Measurements from ENCODE around the gene PSME3IP1.

The PSME3IP1 gene

DNA sequence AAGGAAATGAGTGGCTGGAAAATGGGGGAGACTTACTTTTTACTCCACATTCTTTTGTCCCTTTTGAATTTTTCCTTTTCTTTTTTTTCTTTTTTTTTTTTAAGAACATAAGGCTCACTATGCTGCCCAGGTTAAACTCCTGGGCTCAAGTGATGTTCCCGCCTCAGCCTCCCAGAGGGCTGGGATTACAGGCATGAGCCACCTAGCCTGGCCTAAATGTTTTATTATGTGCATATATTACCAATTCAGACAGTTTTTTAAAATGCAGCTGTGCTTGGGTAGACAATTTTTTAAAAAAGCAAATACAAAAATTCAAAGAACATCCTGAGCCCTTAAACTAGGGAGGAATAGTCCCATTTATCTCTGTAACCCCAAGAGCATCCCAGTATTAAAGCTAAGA lies 28.3 kb downstream of the PSME3IP1 start:
- no peak overlapping the region for H3K9ac ChIP-seq (ENCODE audit: low read depth in 1 of 2, low read length in 2 of 2)
- no peaks in the 10 kb centered on the region for H3K9me3 ChIP-seq (ENCODE audit: control insufficient read depth in 1 of 2, low read length in 2 of 2)
- no peaks in the 10 kb centered on the region for H3K27me3 ChIP-seq (ENCODE audit: control insufficient read depth in 1 of 2, insufficient read depth in 2 of 2, low read length in 2 of 2)
- no peak overlapping the region for H3K4me3 ChIP-seq (ENCODE audit: low read depth in 1 of 2, low read length in 2 of 2)
- H3K27ac ChIP-seq (ENCODE audit: low read depth, low read length): no peak overlapping the region
- peaks cover 0 to 6% of the 10 kb centered on the region in 2 donors for H3K4me1 ChIP-seq (ENCODE audit: control insufficient read depth in 1 of 2, insufficient read depth in 2 of 2, low read length in 2 of 2)
- peaks cover 21 to 59% of the 10 kb centered on the region in 2 donors for H3K36me3 ChIP-seq (ENCODE audit: control insufficient read depth in 1 of 2, insufficient read depth in 2 of 2, low read length in 2 of 2)

- peaks cover 0 to 6% of the 10 kb centered on the region in 2 donors for H3K4me1 ChIP-seq (ENCODE audit: control insufficient read depth in 1 of 2, insufficient read depth in 2 of 2, low read length in 2 of 2)
- H3K36me3 ChIP-seq (ENCODE audit: control insufficient read depth in 1 of 2, insufficient read depth in 2 of 2, low read length in 2 of 2): peaks cover 18 to 67% of the 10 kb centered on the region in 2 donors
- no peak overlapping the region for H3K4me3 ChIP-seq (ENCODE audit: low read depth in 1 of 2, low read length in 2 of 2)
- no peaks in the 10 kb centered on the region for H3K27me3 ChIP-seq (ENCODE audit: control insufficient read depth in 1 of 2, insufficient read depth in 2 of 2, low read length in 2 of 2)
- H3K9ac ChIP-seq (ENCODE audit: low read depth in 1 of 2, low read length in 2 of 2): no peak overlapping the region
- no peaks in the 10 kb centered on the region for H3K9me3 ChIP-seq (ENCODE audit: control insufficient read depth in 1 of 2, low read length in 2 of 2)
- no peak overlapping the region for H3K27ac ChIP-seq (ENCODE audit: low read depth, low read length)
These were observed 29.5 kb downstream of the PSME3IP1 start for GRCh38 chr16:57156351-57156703.

- no peak overlapping the region for H3K27ac ChIP-seq (ENCODE audit: low read depth, low read length)
- H3K9ac ChIP-seq (ENCODE audit: low read depth in 1 of 2, low read length in 2 of 2): no peak overlapping the region
- H3K4me1 ChIP-seq (ENCODE audit: control insufficient read depth in 1 of 2, insufficient read depth in 2 of 2, low read length in 2 of 2): peaks cover 0 to 6% of the 10 kb centered on the region in 2 donors
- H3K36me3 ChIP-seq (ENCODE audit: control insufficient read depth in 1 of 2, insufficient read depth in 2 of 2, low read length in 2 of 2): peaks cover 18 to 68% of the 10 kb centered on the region in 2 donors
- H3K27me3 ChIP-seq (ENCODE audit: control insufficient read depth in 1 of 2, insufficient read depth in 2 of 2, low read length in 2 of 2): no peaks in the 10 kb centered on the region
- H3K9me3 ChIP-seq (ENCODE audit: control insufficient read depth in 1 of 2, low read length in 2 of 2): no peaks in the 10 kb centered on the region
- H3K4me3 ChIP-seq (ENCODE audit: low read depth in 1 of 2, low read length in 2 of 2): no peak overlapping the region
These were observed 30.0 kb downstream of the PSME3IP1 start for GRCh38 chr16:57155702-57156350.

GRCh38 chr16:57153841-57154240 lies 32.0 kb downstream of the PSME3IP1 start:
- Histone ChIP-seq H3K27ac (ENCODE audit: low read depth, low read length) (no peak overlapping the region), H3K4me3 (ENCODE audit: low read depth in 1 of 2, low read length in 2 of 2) (no peak overlapping the region), H3K36me3 (ENCODE audit: control insufficient read depth in 1 of 2, insufficient read depth in 2 of 2, low read length in 2 of 2) (peaks cover 18 to 60% of the 10 kb centered on the region in 2 donors), H3K4me1 (ENCODE audit: control insufficient read depth in 1 of 2, insufficient read depth in 2 of 2, low read length in 2 of 2) (peaks cover 0 to 6% of the 10 kb centered on the region in 2 donors), H3K9ac (ENCODE audit: low read depth in 1 of 2, low read length in 2 of 2) (no peak overlapping the region), H3K9me3 (ENCODE audit: control insufficient read depth in 1 of 2, low read length in 2 of 2) (no peaks in the 10 kb centered on the region), H3K27me3 (ENCODE audit: control insufficient read depth in 1 of 2, insufficient read depth in 2 of 2, low read length in 2 of 2) (no peaks in the 10 kb centered on the region)

GRCh38 chr16:57152096-57153093 lies 33.4 kb downstream of the PSME3IP1 start:
- Histone ChIP-seq H3K9ac (ENCODE audit: low read depth in 1 of 2, low read length in 2 of 2) (no peak overlapping the region), H3K27me3 (ENCODE audit: control insufficient read depth in 1 of 2, insufficient read depth in 2 of 2, low read length in 2 of 2) (no peaks in the 10 kb centered on the region), H3K4me1 (ENCODE audit: control insufficient read depth in 1 of 2, insufficient read depth in 2 of 2, low read length in 2 of 2) (peaks cover under 1 to 8% of the 10 kb centered on the region in 2 donors), H3K4me3 (ENCODE audit: low read depth in 1 of 2, low read length in 2 of 2) (no peak overlapping the region), H3K27ac (ENCODE audit: low read depth, low read length) (no peak overlapping the region), H3K9me3 (ENCODE audit: control insufficient read depth in 1 of 2, low read length in 2 of 2) (no peaks in the 10 kb centered on the region), H3K36me3 (ENCODE audit: control insufficient read depth in 1 of 2, insufficient read depth in 2 of 2, low read length in 2 of 2) (peaks cover 10 to 52% of the 10 kb centered on the region in 2 donors)

GRCh38 chr16:57151369-57151768 lies 34.5 kb downstream of the PSME3IP1 start:
- Histone ChIP-seq H3K9me3 (ENCODE audit: control insufficient read depth in 1 of 2, low read length in 2 of 2) (no peaks in the 10 kb centered on the region), H3K4me3 (ENCODE audit: low read depth in 1 of 2, low read length in 2 of 2) (no peak overlapping the region), H3K36me3 (ENCODE audit: control insufficient read depth in 1 of 2, insufficient read depth in 2 of 2, low read length in 2 of 2) (peaks cover 10 to 49% of the 10 kb centered on the region in 2 donors), H3K27ac (ENCODE audit: low read depth, low read length) (no peak overlapping the region), H3K4me1 (ENCODE audit: control insufficient read depth in 1 of 2, insufficient read depth in 2 of 2, low read length in 2 of 2) (peaks cover 4 to 9% of the 10 kb centered on the region in 2 donors), H3K9ac (ENCODE audit: low read depth in 1 of 2, low read length in 2 of 2) (no peak overlapping the region), H3K27me3 (ENCODE audit: control insufficient read depth in 1 of 2, insufficient read depth in 2 of 2, low read length in 2 of 2) (no peaks in the 10 kb centered on the region)

- Histone ChIP-seq H3K4me3 (ENCODE audit: low read depth in 1 of 2, low read length in 2 of 2) (no peak overlapping the region), H3K36me3 (ENCODE audit: control insufficient read depth in 1 of 2, insufficient read depth in 2 of 2, low read length in 2 of 2) (peaks cover 10 to 45% of the 10 kb centered on the region in 2 donors), H3K9ac (ENCODE audit: low read depth in 1 of 2, low read length in 2 of 2) (no peak overlapping the region), H3K9me3 (ENCODE audit: control insufficient read depth in 1 of 2, low read length in 2 of 2) (no peaks in the 10 kb centered on the region), H3K27me3 (ENCODE audit: control insufficient read depth in 1 of 2, insufficient read depth in 2 of 2, low read length in 2 of 2) (no peaks in the 10 kb centered on the region), H3K27ac (ENCODE audit: low read depth, low read length) (no peak overlapping the region), H3K4me1 (ENCODE audit: control insufficient read depth in 1 of 2, insufficient read depth in 2 of 2, low read length in 2 of 2) (peaks cover 4 to 5% of the 10 kb centered on the region in 2 donors)
These were observed 35.0 kb downstream of the PSME3IP1 start for GRCh38 chr16:57150682-57151330.

GRCh38 chr16:57149391-57149790 lies 36.4 kb downstream of the PSME3IP1 start:
- Histone ChIP-seq H3K27me3 (ENCODE audit: control insufficient read depth in 1 of 2, insufficient read depth in 2 of 2, low read length in 2 of 2) (no peaks in the 10 kb centered on the region), H3K27ac (ENCODE audit: low read depth, low read length) (no peak overlapping the region), H3K9me3 (ENCODE audit: control insufficient read depth in 1 of 2, low read length in 2 of 2) (no peaks in the 10 kb centered on the region), H3K36me3 (ENCODE audit: control insufficient read depth in 1 of 2, insufficient read depth in 2 of 2, low read length in 2 of 2) (peaks cover 9 to 34% of the 10 kb centered on the region in 2 donors), H3K9ac (ENCODE audit: low read depth in 1 of 2, low read length in 2 of 2) (no peak overlapping the region), H3K4me3 (ENCODE audit: low read depth in 1 of 2, low read length in 2 of 2) (no peak overlapping the region), H3K4me1 (ENCODE audit: control insufficient read depth in 1 of 2, insufficient read depth in 2 of 2, low read length in 2 of 2) (peaks cover 5 to 11% of the 10 kb centered on the region in 2 donors)

DNA sequence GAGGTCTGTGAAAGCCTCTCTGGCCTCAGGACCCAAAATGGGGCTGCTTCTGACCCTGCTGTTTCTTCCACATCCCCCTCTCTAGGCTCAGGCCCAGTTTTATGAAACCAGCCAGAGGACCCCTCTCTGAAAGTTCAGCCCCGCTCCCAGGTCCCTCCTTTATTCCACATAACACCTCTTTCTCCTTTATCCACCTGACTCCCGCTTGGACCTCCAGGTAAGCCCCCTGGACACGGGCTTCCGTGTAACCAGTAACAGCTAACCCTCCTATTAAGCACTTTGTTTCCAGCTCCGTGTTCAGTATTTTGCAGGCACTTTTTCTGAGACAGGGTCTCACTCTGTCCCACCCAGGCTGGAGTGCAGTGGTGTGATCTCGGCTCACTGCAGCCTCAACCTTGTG lies 37.4 kb downstream of the PSME3IP1 start:
- H3K4me3 ChIP-seq (ENCODE audit: low read depth in 1 of 2, low read length in 2 of 2): no peak overlapping the region
- peaks cover 4 to 25% of the 10 kb centered on the region in 2 donors for H3K36me3 ChIP-seq (ENCODE audit: control insufficient read depth in 1 of 2, insufficient read depth in 2 of 2, low read length in 2 of 2)
- H3K9me3 ChIP-seq (ENCODE audit: control insufficient read depth in 1 of 2, low read length in 2 of 2): no peaks in the 10 kb centered on the region
- H3K27ac ChIP-seq (ENCODE audit: low read depth, low read length): no peak overlapping the region
- no peaks in the 10 kb centered on the region for H3K27me3 ChIP-seq (ENCODE audit: control insufficient read depth in 1 of 2, insufficient read depth in 2 of 2, low read length in 2 of 2)
- peaks cover 11 to 18% of the 10 kb centered on the region in 2 donors for H3K4me1 ChIP-seq (ENCODE audit: control insufficient read depth in 1 of 2, insufficient read depth in 2 of 2, low read length in 2 of 2)
- H3K9ac ChIP-seq (ENCODE audit: low read depth in 1 of 2, low read length in 2 of 2): no peak overlapping the region
